ENCODE data around the gene RNPEP.
A peak's percentile ranks its signal among the peaks of the same experiment; 100 is the strongest.

RNPEP gene

DNA sequence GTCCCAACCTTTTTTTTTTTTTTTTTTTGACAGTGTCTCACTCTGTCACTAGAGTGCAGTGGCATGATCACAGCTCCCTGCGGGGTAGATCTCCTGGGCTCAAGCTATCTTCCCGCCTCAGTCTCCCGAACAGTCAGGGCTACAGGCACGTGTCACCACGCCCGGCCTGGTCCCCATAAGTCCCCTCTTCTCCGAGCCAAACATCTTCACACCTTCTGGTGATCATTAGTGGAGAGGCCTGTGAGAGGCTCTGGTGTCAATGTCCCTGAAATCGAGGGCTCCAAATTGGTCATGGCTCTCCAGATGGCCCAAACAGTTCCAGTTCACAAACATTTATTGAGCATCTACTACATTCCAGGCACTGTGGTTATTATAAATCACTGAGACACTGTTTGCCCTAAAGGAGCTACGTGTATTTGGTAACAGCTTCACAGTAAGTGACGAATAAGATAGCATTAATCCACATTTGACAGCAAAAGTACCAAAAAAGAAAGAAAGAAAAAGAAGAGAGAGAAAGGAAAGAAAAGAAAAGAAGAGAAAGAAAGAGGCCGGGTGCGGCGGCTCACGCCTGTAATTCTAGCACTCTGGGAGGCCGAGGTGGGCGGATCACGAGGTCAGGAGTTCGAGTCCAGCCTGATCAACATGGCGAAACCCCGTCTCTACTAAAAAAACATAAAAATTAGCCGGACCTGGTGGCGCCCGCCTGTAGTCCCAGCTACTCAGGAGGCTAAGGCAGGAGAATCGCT, 28.0 kb upstream of the RNPEP start:
- Histone ChIP-seq H3K36me3 (ENCODE audit: control insufficient read depth in 1 of 2, insufficient read depth in 2 of 2, low read length in 2 of 2) (peaks cover 9 to 15% of the 10 kb centered on the region in 2 experiments), H4K8ac (ENCODE audit: low read depth, low read length) (peak overlapping the region; percentile 46), H3K27ac (ENCODE audit: low read depth, low read length) (peak overlapping the region; percentile 38), H3K9ac (ENCODE audit: low read length) (no peak overlapping the region), H2AK5ac (ENCODE audit: low read length) (no peak overlapping the region), H3K23ac (ENCODE audit: low read length) (no peak overlapping the region), H4K12ac (ENCODE audit: low read depth, low read length) (peak overlapping the region; percentile 63), H2BK5ac (ENCODE audit: low read depth, low read length, poor library complexity) (no peak overlapping the region), H3K4me3 (ENCODE audit: low read depth, low read length) (peak overlapping the region; percentile 62), H3K18ac (ENCODE audit: low read length) (no peak overlapping the region), H2BK12ac (ENCODE audit: low read length) (no peak overlapping the region), H3K79me1 (ENCODE audit: low read length) (peaks cover 4% of the 10 kb centered on the region), H3K27me3 (ENCODE audit: insufficient read depth, low read length) (no peaks in the 10 kb centered on the region), H3K4me2 (ENCODE audit: low read length) (peak overlapping the region; percentile 46), H3K4ac (ENCODE audit: low read depth, low read length) (no peak overlapping the region), H4K91ac (ENCODE audit: low read depth, low read length) (peak overlapping the region; percentile 45), H3K79me2 (ENCODE audit: control insufficient read depth, insufficient read depth, low read length, poor library complexity) (peaks cover 5% of the 10 kb centered on the region), H3K9me3 (ENCODE audit: insufficient read depth, low read depth, low read length) (no peaks in the 10 kb centered on the region), H3K4me1 (ENCODE audit: control insufficient read depth in 1 of 2, insufficient read depth in 2 of 2, low read length in 2 of 2) (peaks cover 0 to 2% of the 10 kb centered on the region in 2 experiments), H3K14ac (ENCODE audit: low read length) (no peak overlapping the region), H2BK120ac (ENCODE audit: insufficient read depth, low read length, poor library complexity) (no peak overlapping the region), H2AFZ (ENCODE audit: insufficient read depth, low read length, poor library complexity) (no peak overlapping the region)
- WGBS (ENCODE audit: extremely low coverage, insufficient coverage, insufficient read length): no CpG with 5 or more reads among the region's 24 CpGs
- DNase-seq: peak; percentile 6 to 39

DNA sequence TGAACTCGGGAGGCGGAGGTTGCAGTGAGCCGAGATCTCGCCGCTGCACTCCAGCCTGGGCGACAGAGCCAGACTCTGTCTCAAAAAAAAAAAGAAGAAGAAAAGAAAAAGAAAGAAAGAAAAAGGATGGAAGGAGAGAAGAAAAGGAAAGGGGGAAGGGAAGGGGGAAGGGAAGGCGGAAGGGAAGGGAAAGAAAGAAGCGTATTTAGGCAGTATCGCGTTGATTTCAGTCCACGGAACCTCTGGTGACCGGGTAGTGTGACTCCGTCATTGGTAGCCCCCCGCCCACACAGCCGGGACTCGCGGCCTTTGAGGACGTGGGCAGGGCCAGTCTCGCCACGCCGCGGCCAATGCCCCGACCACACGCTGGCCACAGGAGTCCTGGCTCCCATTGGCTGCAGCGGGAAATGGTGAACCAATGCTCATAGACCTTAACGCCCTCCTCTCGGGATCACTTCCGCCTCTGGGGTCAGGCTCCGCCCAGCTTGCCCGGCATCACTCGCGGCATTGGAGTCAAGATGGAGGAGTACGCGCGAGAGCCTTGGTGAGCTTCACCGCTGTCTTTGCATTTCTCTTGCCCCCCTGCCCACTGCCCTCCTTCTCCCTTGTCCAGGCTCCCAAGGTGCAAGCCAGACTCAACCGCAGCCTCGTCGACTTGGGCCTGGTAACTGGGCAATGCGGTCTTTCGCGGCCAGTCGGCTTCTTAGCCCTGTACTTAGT, 27.3 kb upstream of the RNPEP start, which contains the start of gene TIMM17A:
Gene TIMM17A (plus strand): TSS at position 495 of the 720 bp plus-strand sequence. CDS start 24 bp downstream, at position 519.
- Histone ChIP-seq H3K9ac (ENCODE audit: low read length) (peak within 1 kb of the TSS; percentile 94), H3K4me3 (ENCODE audit: low read depth, low read length) (peak within 1 kb of the TSS; percentile 97), H4K8ac (ENCODE audit: low read depth, low read length) (peak within 1 kb of the TSS; percentile 95), H3K27ac (ENCODE audit: low read depth, low read length) (peak within 1 kb of the TSS; percentile 38), H2BK5ac (ENCODE audit: low read depth, low read length, poor library complexity) (peak within 1 kb of the TSS; percentile 60), H3K18ac (ENCODE audit: low read length) (peak within 1 kb of the TSS; percentile 89), H3K23ac (ENCODE audit: low read length) (no peak within 1 kb of the TSS), H3K27me3 (ENCODE audit: insufficient read depth, low read length) (no peaks in the 10 kb centered on the region), H4K91ac (ENCODE audit: low read depth, low read length) (peak within 1 kb of the TSS; percentile 78), H3K79me1 (ENCODE audit: low read length) (peaks cover 4% of the 10 kb centered on the region), H3K4me1 (ENCODE audit: control insufficient read depth in 1 of 2, insufficient read depth in 2 of 2, low read length in 2 of 2) (peaks cover 0 to 2% of the 10 kb centered on the region in 2 experiments), H3K4ac (ENCODE audit: low read depth, low read length) (peak within 1 kb of the TSS; percentile 97), H2AK5ac (ENCODE audit: low read length) (peak within 1 kb of the TSS; percentile 95), H3K79me2 (ENCODE audit: control insufficient read depth, insufficient read depth, low read length, poor library complexity) (peaks cover 5% of the 10 kb centered on the region), H4K12ac (ENCODE audit: low read depth, low read length) (peak within 1 kb of the TSS; percentile 85), H2AFZ (ENCODE audit: insufficient read depth, low read length, poor library complexity) (peak within 1 kb of the TSS; percentile 82), H2BK12ac (ENCODE audit: low read length) (no peak within 1 kb of the TSS), H3K9me3 (ENCODE audit: insufficient read depth, low read depth, low read length) (no peaks in the 10 kb centered on the region), H2BK120ac (ENCODE audit: insufficient read depth, low read length, poor library complexity) (peak within 1 kb of the TSS; percentile 75), H3K4me2 (ENCODE audit: low read length) (peak within 1 kb of the TSS; percentile 87), H3K14ac (ENCODE audit: low read length) (peak within 1 kb of the TSS; percentile 92), H3K36me3 (ENCODE audit: control insufficient read depth in 1 of 2, insufficient read depth in 2 of 2, low read length in 2 of 2) (peaks cover 15 to 18% of the 10 kb centered on the region in 2 experiments)
- DNase-seq: peak; percentile 99
- WGBS (ENCODE audit: extremely low coverage, insufficient coverage, insufficient read length): no CpG with 5 or more reads among the region's 43 CpGs

- Histone ChIP-seq H3K4me1 (ENCODE audit: control insufficient read depth in 1 of 2, insufficient read depth in 2 of 2, low read length in 2 of 2) (peaks cover 0 to 2% of the 10 kb centered on the region in 2 experiments), H2BK5ac (ENCODE audit: low read depth, low read length, poor library complexity) (peak overlapping the region; percentile 60), H3K9me3 (ENCODE audit: insufficient read depth, low read depth, low read length) (no peaks in the 10 kb centered on the region), H3K79me1 (ENCODE audit: low read length) (peaks cover 4% of the 10 kb centered on the region), H3K4ac (ENCODE audit: low read depth, low read length) (peak overlapping the region; percentile 97), H3K36me3 (ENCODE audit: control insufficient read depth in 1 of 2, insufficient read depth in 2 of 2, low read length in 2 of 2) (peaks cover 18 to 20% of the 10 kb centered on the region in 2 experiments), H3K23ac (ENCODE audit: low read length) (no peak overlapping the region), H3K27ac (ENCODE audit: low read depth, low read length) (peak overlapping the region; percentile 36), H2BK120ac (ENCODE audit: insufficient read depth, low read length, poor library complexity) (peak overlapping the region; percentile 75), H3K18ac (ENCODE audit: low read length) (peak overlapping the region; percentile 89), H4K12ac (ENCODE audit: low read depth, low read length) (peak overlapping the region; percentile 85), H3K9ac (ENCODE audit: low read length) (peak overlapping the region; percentile 94), H3K14ac (ENCODE audit: low read length) (peak overlapping the region; percentile 92), H4K8ac (ENCODE audit: low read depth, low read length) (peak overlapping the region; percentile 95), H3K79me2 (ENCODE audit: control insufficient read depth, insufficient read depth, low read length, poor library complexity) (peaks cover 5% of the 10 kb centered on the region), H2BK12ac (ENCODE audit: low read length) (no peak overlapping the region), H3K27me3 (ENCODE audit: insufficient read depth, low read length) (no peaks in the 10 kb centered on the region), H3K4me3 (ENCODE audit: low read depth, low read length) (peak overlapping the region; percentile 97), H3K4me2 (ENCODE audit: low read length) (peak overlapping the region; percentile 87), H2AFZ (ENCODE audit: insufficient read depth, low read length, poor library complexity) (peak overlapping the region; percentile 82), H2AK5ac (ENCODE audit: low read length) (peak overlapping the region; percentile 95), H4K91ac (ENCODE audit: low read depth, low read length) (peak overlapping the region; percentile 78)
- no peak for DNase-seq
- no CpG with 5 or more reads among the region's 17 CpGs for WGBS (ENCODE audit: extremely low coverage, insufficient coverage, insufficient read length)
Measured at GRCh38 chr1:201955729-201956143, 26.7 kb upstream of the RNPEP start.

DNA sequence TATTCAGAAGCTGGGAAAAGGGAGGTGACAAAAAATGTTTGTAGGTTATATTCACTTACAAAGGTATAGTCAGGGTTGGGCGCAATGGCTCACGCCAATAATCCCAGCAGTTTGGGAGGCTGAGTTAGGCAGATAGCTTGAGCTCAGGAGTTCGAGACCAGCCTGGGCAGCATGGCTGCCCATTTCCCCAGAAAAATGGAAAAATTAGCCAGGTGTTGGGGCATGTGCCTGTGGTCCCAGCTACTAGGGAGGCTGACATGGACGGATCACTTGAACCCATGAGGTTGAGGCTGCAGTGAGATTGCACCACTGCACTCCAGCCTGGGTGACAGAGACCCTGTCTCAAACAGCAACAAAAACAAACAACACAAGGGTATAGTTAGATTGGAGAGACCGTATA, 24.1 kb upstream of the RNPEP start:
- Histone ChIP-seq H3K4me1 (ENCODE audit: control insufficient read depth in 1 of 2, insufficient read depth in 2 of 2, low read length in 2 of 2) (peaks cover 0 to 2% of the 10 kb centered on the region in 2 experiments), H4K8ac (ENCODE audit: low read depth, low read length) (no peak overlapping the region), H2AFZ (ENCODE audit: insufficient read depth, low read length, poor library complexity) (no peak overlapping the region), H3K79me1 (ENCODE audit: low read length) (peaks cover 4% of the 10 kb centered on the region), H3K36me3 (ENCODE audit: control insufficient read depth in 1 of 2, insufficient read depth in 2 of 2, low read length in 2 of 2) (peaks cover 33 to 38% of the 10 kb centered on the region in 2 experiments), H4K91ac (ENCODE audit: low read depth, low read length) (no peak overlapping the region), H3K23ac (ENCODE audit: low read length) (no peak overlapping the region), H3K79me2 (ENCODE audit: control insufficient read depth, insufficient read depth, low read length, poor library complexity) (peaks cover 7% of the 10 kb centered on the region), H3K9me3 (ENCODE audit: insufficient read depth, low read depth, low read length) (no peaks in the 10 kb centered on the region), H3K4ac (ENCODE audit: low read depth, low read length) (no peak overlapping the region), H3K4me2 (ENCODE audit: low read length) (no peak overlapping the region), H3K4me3 (ENCODE audit: low read depth, low read length) (no peak overlapping the region), H3K9ac (ENCODE audit: low read length) (no peak overlapping the region), H3K27me3 (ENCODE audit: insufficient read depth, low read length) (no peaks in the 10 kb centered on the region), H2BK5ac (ENCODE audit: low read depth, low read length, poor library complexity) (no peak overlapping the region), H4K12ac (ENCODE audit: low read depth, low read length) (no peak overlapping the region), H2BK12ac (ENCODE audit: low read length) (no peak overlapping the region), H3K14ac (ENCODE audit: low read length) (no peak overlapping the region), H2AK5ac (ENCODE audit: low read length) (no peak overlapping the region), H3K18ac (ENCODE audit: low read length) (no peak overlapping the region), H3K27ac (ENCODE audit: low read depth, low read length) (no peak overlapping the region), H2BK120ac (ENCODE audit: insufficient read depth, low read length, poor library complexity) (no peak overlapping the region)
- no peak for DNase-seq
- WGBS (ENCODE audit: extremely low coverage, insufficient coverage, insufficient read length): no CpG with 5 or more reads among the region's 5 CpGs

Data from trophoblast cell (in vitro differentiated cells and primary cell).